NCI-H1694 (cell line): ENCODE results near the gene GDPD4.
"Not testable (repeated sequence)": the region's sequence is repeated elsewhere in the genome, so short reads cannot be mapped to it uniquely, and the experiment has no call there.

ENCODE experiments used
- DNase-seq: peaks from one replicate; lab custom pipeline; 2025; lab: John Stamatoyannopoulos, UW

Gene GDPD4, protein sequence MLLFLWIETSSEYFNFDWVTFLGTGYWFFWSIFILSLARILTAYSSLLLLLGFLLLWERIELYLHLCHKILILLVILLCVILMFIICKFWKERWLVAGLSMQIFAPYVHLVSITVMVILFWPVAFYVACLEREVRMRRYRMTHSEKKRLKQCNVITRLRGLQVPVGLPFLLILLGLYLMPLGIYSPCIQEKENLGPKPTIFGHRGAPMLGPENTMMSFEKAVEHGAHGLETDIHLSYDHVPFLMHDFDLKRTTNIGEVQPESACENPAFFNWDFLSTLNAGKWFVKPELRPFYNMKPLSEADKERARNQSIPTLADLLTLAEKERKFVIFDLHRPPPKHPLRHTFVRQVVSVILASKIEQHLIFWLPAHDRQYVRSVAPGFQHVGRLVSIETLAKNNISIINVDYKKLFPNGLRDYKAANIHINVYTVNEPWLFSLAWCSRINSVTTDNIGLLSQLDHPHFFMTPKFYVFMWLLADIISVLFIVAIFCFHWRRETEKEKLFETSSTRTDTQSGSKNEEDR

DNA sequence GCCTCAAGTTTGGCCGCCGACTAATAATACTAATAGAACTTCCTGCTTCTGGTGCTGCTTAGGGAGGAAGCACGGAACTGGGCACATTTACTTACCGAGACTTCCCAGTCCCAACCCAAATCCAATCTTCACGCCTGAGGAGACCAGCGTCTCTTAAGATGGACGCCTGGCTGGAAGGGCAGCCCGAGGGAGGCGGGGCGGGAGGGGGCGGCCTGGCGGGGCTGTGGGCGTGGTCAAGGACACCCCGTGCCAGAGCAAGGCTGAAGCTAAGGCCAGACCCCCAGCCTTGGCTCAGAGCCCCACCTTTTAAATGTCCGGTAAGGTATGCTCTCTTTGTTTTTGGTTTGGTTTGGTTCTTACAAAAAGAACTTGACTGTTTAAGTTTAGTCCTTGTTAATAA is at the start of gene GDPD4:
GDPD4 (minus strand) TSS at position 177 of the 400 bp plus-strand sequence. CDS start 16,549 bp downstream, outside the sequence.
- DNase-seq, result no peak

DNA sequence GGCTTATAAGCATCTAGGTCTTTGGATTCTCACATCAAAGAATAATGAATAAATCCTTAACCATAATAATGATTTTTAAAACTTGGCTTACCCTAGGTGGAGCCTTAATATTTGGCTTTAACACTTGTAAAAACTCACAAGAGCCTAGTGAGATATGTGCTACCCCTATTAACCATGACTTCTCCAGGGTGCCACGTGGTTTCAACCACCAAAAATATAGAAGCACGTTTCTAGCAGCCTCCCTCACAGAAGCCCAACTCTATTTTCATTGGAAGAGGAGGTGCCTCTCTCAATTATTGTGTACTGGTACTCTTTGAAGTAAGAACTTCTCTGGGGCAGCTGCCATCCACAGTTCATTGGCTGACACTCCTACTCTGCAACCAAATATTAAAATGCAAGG is 46.5 kb upstream of the GDPD4 start:
- DNase-seq, result no peak

DNA sequence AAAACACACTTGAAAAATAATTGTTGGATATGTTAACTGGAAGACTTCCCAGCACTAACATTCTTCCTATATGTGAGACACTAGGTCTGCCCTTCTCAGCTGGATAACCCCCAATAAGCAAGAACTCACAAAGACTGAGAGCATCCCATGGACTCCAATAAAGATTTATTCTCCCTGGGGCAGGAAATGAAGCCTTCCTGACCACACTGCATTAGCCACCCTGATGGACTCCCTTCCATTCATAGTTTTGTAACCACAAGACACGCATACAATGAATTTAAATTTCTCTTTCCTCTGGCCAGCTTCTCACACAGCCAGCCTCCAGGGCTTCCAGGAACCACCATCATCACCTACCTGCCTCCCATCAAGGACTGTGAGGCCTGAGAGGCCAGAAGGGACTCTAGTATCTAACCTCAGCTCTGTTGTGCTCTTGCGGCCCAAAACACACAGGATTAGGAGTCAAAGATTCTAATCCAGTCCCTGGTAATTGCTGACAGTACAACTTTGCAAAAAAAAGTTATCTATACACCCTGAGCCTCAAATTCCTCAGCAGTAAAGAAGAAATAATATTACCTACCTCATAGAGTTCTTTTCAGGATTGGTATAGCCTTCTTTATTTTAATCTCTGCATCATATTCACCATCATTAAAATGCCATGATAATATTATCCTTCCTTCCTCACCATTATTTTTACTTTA is 45.6 kb upstream of the GDPD4 start:
- DNase-seq, result no peak

DNA sequence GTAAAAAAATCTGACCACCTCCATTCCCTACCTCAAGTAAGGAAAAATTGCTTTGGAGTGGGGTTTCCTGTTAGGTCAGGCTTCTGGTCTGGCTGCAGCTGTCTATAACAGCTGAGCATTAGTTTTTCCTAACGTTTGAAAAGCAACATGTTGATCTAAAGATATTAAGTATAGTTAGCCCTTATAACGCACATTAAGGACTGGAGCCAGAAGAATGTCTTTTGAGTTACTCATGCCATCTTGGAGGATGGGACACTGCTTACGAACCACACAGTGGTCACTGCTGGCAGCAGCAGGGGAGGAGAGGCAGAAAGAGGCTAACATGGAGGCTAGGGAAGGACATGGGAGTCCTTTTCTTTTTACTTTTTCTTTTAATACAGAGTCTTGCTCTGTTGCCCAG is 44.1 kb upstream of the GDPD4 start:
- DNase-seq, result no peak

DNA sequence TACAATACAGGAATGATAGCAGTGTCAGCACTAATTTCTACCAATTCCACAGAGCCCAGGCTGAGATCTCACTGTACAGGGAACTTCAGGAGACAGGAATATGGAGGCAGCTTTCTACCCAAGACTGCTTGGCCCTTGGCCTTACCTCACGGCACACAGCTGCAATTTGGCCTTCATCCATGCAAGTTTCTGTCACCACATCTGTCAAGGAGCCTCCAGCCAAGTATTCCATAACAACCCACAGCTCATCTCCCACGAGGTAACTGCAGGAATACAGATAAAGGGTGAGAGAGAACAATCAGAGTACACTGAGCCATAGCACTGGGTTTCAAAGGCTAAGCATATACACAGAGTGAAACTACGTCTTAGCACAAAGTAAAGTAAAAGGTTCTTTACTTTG is 39.0 kb upstream of the GDPD4 start:
- no peak for DNase-seq

DNA sequence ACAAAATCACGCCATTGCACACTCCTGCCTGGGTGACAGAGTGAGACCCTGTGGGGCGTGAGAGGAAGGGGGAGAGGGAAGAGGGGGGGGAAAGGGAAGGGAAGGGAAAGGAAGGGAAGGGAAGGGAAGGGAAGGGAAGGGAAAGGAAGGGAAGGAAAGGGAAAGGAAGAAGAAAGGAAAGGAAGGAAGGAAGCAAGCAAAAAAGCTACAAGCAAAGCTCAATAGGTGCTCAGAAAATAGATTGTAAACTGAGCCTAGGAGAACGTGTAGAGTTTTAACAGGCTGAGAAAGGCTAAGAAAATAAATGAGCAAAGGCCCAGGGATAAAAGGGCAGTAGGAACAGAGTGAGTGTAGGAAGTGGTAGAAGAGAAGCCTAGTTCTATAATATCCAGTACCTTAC is 30.8 kb upstream of the GDPD4 start:
- DNase-seq, result no peak

DNA sequence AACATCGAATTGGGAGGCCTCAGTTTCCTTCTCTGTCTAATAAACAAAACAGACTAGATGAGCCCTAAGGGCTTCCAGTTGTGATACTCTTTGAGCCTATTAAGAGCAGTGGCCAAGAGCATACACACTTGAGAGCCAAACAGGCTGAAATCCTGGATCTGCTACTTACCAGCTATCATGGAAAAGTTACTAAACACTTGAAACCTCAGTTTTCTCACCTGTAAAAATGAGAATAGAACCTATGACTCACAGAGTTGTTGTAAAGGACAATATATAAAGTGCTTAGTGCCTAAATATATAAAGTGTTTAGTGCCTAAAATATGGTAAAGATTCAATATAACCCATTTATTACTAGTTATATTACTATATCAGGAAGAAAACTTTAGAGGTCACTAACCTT is 23.7 kb upstream of the GDPD4 start:
- DNase-seq, result no peak

DNA sequence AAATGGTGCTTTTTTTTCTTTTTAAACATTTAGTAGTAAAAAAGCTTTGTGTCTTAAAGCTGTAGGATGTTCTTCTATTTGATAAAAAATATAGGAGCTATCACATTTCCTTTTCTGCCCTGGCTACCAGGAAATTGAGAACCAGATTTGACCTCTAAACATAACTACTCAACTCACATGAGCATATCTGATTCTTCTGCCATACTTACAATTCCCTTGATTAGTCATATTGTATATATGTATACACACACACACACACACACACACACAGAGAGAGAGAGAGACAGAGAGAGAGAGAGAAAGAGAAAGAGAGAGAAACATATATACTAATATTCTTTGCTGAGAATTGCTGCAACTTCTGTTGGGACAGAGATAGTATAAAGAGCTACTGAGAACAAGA is 23.0 kb upstream of the GDPD4 start:
- DNase-seq, result no peak

DNA sequence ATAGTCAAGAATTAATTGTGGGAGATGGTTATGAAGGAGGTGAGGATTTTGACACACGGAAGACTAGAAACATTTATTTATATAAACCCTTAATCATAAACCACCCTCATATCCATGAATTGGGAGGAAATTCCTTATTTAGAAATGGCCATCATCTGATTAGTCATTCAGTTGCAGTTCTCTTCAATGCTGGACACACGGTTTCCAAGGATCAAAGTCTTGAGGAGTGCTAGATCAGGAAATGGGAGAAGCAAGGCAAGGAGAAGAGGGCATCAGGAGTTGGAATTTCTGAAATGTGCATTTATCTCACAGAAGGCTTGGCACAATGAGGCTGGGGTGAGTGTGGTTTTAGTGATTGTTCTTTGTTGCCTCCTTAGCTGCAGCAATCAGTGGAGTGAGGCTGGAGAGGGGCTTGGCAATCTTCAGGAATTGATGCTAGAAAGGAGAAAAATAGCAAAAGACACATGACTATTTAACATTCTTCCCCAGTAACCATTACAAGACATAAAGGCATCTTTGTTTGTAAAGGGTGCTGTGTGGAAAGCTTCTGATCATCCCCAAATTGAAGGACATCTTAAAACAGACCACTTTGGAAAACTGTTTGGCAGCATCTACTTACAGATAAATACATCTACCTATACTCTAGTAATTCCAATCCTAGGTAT is 21.6 kb upstream of the GDPD4 start:
- no peak for DNase-seq

DNA sequence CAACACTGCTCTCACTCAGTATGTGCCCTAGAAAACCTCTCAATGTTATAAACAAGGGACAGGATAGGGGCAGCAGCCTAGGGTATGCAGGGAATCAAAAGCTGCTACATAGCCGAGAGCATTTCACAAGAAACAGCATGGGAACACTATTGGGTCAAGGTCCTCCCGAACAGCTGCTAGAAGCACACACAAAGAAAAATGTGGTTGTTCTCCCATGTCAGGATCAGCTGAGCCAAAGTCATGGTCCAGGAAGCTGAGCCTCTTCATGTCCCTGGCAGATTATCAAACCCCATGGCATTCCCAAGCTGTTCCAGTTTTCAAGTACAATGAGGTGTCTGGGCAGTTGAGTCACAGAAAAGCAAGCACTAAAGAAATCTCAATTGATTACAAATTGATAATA is 21.0 kb upstream of the GDPD4 start:
- DNase-seq, result no peak

DNA sequence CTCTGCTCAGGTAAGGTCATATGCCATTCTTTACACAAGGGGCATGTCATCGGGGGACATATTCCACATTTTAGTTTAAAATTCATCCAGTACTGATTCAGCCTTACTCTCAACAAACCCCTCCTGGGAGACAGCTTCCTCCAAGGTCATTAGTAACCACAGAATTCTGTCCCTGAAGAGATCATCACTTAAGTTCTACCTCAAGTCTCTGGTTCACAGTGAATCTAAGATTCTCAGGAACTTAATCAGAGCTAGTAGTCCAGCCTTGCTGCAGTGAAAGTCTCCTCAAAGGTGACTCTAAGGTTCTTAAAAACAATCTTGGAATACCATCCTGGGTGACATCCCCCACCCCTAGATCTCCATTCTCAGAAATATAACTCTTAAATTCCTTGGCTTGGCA is 18.9 kb upstream of the GDPD4 start:
- no peak for DNase-seq

DNA sequence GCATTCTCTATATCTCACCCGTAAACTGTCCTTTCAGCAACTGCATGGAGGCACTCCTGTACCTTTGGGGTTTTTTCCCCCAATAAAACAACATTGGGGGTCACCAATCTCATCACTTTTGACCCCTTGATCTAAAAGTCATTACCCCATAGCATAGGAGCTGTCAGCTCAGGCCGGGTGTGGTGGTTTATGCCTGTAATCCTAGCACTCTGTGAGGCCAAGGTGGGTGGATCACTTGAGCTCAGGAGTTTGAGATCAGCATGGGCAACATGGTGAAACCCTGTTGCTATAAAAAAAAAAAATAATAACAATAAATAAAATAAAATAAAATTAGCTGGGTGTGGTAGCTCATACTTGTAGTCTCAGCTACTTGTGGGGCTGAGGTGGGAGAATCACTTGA is 17.1 kb upstream of the GDPD4 start:
- DNase-seq, result no peak

DNA sequence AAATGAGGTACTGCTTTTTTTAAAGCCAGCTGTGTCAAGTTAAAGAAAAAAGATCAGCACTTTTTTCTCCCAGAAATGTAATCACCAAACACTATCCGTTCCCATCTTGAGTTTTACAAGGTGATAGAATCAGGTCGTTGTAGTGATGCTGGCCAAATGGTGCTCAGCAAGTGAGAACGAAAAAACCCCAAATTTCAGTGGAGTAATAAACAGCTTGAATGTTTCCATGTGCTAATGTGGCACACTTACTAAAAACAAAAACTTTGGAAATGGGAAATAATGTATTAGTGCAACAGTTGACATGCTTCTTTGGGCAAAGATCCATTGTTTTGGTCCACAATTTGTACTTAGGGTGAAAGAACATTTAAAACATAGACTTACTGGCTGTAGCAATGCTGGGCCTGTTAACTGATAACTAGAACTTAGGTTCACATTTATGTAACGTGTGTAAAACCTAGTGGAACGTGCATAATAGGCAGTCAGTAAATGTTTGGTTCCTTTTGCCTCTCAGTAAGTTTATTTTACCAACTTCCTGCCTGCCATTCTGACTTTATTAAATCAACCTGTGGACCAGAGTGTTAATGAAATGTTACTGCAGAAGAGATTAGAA is 15.4 kb upstream of the GDPD4 start:
- DNase-seq, result no peak

DNA sequence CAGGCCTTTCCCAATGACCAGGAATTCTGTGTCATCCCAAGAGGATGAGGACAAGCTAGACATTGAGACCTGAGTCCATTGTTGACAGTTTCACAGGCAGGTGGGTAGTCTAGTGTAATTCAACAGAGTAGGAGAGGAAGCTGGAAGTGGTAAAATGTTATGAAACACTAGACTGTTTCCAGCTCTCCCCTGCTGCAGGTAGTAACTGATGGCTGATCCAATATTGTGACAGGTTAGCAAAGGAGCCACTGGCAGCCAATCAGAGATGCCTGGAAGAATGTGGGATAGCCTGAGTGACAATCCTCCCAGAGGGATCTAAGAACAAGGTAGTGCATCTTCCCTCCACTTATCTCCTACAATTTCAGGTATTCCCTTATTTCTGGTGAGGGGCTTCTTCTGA is 10.6 kb upstream of the GDPD4 start:
- no peak for DNase-seq

DNA sequence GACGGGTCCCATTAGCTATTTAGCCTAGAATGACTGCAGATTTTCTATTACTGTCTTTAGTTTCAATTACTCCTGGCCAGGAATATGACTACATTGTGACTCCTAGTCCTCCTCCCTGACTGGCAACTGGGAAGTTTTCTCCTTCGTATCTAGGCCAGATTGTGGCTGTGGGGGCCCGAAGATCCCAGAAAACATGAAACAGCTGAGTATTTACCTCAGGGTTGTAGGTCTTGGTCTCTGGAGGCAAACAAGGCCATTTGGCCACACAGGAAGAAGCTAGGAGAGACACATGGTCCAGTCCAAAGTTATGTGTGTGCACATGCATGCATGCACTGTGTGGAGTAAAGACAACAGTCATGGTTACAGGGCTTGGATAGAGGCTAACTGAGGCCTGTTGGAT is 10.2 kb upstream of the GDPD4 start:
- no peak for DNase-seq

DNA sequence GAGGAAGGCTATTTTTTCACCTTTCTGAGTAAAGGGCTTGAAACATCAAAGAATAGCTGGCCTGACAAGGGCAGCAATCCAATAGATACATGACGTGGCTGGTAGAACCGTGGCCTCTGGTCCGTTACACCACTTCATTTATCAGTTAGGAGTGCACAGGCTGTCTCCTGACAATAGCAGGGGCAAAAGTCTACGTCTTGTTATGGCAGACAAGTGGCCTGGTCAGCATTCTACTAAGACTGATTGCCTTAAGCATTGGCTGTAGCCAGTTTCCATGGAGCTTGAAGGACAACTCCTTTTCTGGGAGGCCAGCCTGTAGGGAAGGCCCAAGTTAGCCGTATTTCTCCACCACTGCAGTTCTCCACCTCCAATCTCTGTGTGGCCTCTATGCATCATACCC is 9.2 kb upstream of the GDPD4 start:
- DNase-seq, result no peak

DNA sequence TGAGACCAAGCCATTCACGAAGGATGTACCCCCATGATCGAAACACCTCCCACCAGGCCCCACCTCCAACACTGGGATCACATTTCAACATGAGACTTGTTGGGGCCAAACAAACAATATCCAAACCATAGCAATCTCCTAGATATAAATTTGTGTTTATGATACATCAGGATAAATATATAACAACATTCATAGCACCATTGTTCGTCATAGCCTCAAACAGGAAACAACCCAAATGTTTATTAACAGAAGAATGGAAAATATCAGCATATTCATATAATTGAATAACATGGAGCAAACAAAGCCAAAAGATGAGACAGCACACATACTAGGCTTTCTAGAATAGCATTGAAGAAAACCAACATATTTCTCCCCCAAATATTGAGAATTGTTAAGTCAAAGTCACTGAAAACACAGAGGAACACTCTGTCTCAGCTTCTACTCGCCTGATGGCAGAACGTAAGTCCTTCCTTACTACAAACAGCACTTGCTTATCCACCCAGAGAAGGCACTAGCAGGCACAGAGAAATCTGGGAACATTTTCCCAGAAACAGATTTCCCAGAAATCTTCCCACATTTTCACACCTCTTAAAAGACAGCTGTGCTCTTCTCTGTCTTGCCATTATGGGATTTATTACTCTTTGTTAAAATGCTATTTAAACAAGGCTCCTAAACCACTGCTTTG is 8.1 kb upstream of the GDPD4 start:
- no peak for DNase-seq

DNA sequence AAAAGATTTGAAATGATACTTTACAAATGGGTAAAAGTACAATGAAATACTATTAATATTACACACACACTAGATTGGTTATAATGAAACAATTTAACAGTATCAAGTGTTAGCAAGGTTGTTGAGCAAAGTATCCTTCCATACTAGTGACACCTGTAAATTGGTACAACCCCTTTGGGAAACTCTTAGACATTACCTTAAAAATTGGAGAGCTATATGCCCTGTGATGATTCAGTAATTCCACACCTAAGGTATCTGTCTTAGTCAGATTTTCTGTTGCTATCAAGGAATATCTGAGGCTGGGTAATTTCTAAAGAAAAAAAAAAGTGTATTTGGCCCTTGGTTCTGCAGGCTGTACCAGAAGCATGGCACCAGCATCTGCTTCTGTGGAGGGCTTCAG is 7.4 kb upstream of the GDPD4 start:
- no peak for DNase-seq

DNA sequence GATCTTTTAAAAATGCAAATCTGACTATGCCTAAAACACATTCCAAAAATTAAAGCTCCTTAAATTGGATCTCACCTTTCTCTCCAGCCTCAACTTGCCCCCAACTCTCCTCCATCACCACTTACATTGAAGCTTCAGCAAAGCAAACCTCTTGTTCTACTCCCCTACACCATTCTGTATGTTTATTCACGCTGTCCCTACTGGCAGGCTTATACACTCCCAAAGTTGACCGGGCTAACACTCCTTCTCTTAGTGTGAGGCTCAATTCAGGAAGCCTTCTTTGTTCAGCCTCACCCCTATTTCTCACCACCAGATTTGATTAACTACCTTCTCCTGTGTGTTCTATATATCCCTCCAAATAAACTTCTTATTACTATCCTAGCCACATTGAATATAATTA is 1.8 kb upstream of the GDPD4 start:
- DNase-seq, result no peak

DNA sequence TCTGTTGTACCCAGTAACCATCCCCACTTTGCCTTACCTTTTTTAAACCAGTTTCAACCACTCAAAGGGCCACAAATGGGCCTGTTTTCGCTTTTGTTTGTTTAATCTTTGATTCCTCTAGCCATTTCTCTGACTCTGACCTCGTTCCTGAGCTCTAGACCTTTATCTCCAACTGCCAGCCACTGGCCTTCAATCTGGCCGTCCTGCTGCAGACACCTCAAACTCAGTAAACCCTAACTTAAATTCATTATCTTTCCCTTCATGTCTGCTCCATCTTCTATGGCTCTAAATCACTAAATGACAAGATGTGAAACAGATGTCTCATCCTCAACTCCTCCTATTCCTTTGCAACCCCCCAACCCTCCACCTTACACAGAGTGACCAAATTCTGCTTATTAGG is 1.3 kb upstream of the GDPD4 start:
- DNase-seq, result no peak

DNA sequence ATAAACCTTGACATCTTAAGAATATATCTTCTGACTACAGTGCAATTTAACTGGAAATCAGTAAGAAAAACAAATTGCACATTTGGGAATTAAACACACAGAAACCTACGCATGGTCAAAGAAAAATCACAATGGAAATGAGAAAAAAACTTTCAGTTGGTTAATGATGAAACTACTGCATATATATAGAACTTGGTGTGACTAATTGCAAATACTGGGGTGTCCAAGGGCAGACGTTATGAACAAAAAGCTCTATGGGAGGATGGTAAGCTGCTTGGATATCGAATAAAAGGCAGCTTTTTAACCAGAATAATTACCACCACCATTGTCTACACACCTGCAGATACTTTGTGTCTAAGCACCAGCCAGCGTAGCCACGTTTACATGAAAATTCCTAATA is 791 bp downstream of the GDPD4 start:
- DNase-seq, result no peak

DNA sequence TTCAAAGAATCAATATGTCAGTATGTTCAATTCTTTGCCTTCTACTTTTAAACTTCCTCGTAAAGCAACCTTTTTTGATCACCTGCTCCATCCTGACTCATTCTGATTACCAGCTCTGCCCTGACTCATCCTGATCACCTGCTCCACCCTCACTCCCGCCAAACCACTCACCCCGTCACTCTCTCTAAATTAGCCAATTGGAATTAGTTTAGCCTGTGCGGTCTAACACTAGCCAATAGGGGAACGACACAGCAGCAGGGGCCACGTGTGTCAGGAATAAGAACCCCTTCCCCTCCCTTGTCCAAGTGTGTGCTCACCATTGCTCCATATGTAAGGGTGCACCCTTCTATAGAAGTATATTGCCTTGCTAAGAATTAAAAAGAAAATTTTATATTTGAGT is 1.5 kb downstream of the GDPD4 start:
- not testable (repeated sequence) for DNase-seq
